HFF-Myc (cell line): ENCODE data around the gene TEX12.
"Not testable (repeated sequence)": the region's sequence is repeated elsewhere in the genome, so short reads cannot be mapped to it uniquely, and the experiment has no call there.

Source experiments
- DNase-seq: peaks from one replicate; pipeline ENCODE4 v3.0.0-alpha.2; 2011; ENCODE audit warnings: low read depth; ENCODE audit errors: extremely low read depth
- H3K4me3 ChIP-seq: replicated peaks from 2 replicates; pipeline ENCODE4 v1.5.1; 2011; ENCODE audit warnings: low read depth, mild to moderate bottlenecking, control low read depth, low read length
- CTCF ChIP-seq: IDR thresholded peaks from 2 replicates; pipeline ENCODE4 v1.5.1; 2012; ENCODE audit warnings: mild to moderate bottlenecking, low read depth, low read length, control low read depth; ENCODE audit errors: missing control alignments

The TEX12 gene

GRCh38 chr11:112186304-112186703, 19.1 kb downstream of the TEX12 start:
- no peak for TF ChIP-seq CTCF
- H3K4me3 ChIP-seq, result no peak overlapping the region

GRCh38 chr11:112195113-112195512, 27.9 kb downstream of the TEX12 start:
- H3K4me3 ChIP-seq, DNase-seq: not testable (repeated sequence)

More at GRCh38 chr11:112186304-112186703, 19.1 kb downstream of the TEX12 start:
- no peak for DNase-seq

- TF ChIP-seq CTCF, result no peak
- no peak overlapping the region for H3K4me3 ChIP-seq
- no peak for DNase-seq
Observed at GRCh38 chr11:112195951-112196351, 28.8 kb downstream of the TEX12 start.

- no peak for DNase-seq
- TF ChIP-seq CTCF, result no peak
- H3K4me3 ChIP-seq, result no peak overlapping the region
Observed at GRCh38 chr11:112196519-112197087, 29.4 kb downstream of the TEX12 start.

- not testable (repeated sequence) for H3K4me3 ChIP-seq, DNase-seq
Observed at GRCh38 chr11:112199101-112199500, 31.9 kb downstream of the TEX12 start.

- no peak for DNase-seq
- no peak overlapping the region for H3K4me3 ChIP-seq
- TF ChIP-seq CTCF, result no peak
Observed at GRCh38 chr11:112200252-112200651, 33.1 kb downstream of the TEX12 start.

- H3K4me3 ChIP-seq, result no peak overlapping the region
Observed at GRCh38 chr11:112206071-112206470, 38.9 kb downstream of the TEX12 start.

More at GRCh38 chr11:112206071-112206470, 38.9 kb downstream of the TEX12 start:
- TF ChIP-seq CTCF, result no peak
- no peak for DNase-seq
